Measurements from ENCODE around the gene RTN4RL1. TPM values are rescaled to one million over a fixed set of nuclear protein-coding genes. Genes with fewer than 3 reads are reported as not detected.

RTN4RL1 gene
- total and polyA plus RNA-seq, 9 of the 15 experiments (the other 6 are each of a cell fraction or from before 2014, with no cell fraction given), result 0.04 to 0.06 (median 0.04) TPM; not detected in 5

DNA sequence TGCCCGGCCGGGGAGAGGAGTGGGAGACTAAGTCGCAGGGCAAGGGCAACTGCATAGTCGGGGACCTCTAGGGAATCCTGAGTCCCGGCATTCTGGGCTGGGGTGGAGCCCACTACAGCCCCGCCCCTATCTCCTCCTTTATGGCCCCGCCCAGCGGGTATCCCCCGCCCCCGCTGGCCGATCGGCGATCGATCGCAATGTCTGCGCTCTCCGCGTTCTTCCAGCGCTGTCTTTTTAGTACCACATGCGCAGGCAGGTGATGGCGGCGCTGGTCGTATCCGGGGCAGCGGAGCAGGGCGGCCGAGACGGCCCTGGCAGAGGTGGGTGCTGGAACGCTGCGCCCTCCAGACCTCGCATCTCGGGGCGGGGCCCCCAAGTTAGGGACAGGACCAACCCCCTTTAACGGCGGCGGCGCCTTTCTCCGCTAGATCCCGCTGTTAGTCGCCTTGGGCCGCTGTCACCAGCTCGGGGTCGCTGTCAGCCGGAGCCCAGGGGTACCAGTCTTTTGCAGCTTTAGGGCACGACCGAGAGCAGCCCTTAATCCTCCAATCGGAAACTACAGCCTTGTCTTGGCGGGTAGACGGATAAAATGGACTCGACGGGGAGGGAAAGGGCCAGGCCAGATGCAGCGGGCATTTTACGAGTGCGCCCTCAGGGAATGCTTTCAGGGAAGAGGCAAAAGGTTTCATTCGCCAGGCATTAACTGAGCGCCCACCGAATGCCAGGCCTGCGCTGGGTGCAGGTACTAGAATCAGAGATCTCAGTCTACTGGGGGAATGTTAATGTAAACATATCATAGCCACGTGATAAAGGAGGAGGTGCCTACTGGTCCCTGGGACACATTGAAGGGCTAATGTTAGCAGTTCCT lies 5.0 kb upstream of the RTN4RL1 start, which contains the start of gene DPH1 (continued):
- TF ChIP-seq, protein P1, sequence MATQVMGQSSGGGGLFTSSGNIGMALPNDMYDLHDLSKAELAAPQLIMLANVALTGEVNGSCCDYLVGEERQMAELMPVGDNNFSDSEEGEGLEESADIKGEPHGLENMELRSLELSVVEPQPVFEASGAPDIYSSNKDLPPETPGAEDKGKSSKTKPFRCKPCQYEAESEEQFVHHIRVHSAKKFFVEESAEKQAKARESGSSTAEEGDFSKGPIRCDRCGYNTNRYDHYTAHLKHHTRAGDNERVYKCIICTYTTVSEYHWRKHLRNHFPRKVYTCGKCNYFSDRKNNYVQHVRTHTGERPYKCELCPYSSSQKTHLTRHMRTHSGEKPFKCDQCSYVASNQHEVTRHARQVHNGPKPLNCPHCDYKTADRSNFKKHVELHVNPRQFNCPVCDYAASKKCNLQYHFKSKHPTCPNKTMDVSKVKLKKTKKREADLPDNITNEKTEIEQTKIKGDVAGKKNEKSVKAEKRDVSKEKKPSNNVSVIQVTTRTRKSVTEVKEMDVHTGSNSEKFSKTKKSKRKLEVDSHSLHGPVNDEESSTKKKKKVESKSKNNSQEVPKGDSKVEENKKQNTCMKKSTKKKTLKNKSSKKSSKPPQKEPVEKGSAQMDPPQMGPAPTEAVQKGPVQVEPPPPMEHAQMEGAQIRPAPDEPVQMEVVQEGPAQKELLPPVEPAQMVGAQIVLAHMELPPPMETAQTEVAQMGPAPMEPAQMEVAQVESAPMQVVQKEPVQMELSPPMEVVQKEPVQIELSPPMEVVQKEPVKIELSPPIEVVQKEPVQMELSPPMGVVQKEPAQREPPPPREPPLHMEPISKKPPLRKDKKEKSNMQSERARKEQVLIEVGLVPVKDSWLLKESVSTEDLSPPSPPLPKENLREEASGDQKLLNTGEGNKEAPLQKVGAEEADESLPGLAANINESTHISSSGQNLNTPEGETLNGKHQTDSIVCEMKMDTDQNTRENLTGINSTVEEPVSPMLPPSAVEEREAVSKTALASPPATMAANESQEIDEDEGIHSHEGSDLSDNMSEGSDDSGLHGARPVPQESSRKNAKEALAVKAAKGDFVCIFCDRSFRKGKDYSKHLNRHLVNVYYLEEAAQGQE (IDR thresholded peaks at IDR 0.05; ENCODE audit: borderline replicate concordance), result peak; percentile 98
- TF ChIP-seq, protein P1 (CRISPR knock-in tag; IDR thresholded peaks at IDR 0.05; ENCODE audit: low read depth), result no peak
- peak; percentile 48; the same call in 1 of the 2 replicates for TF ChIP-seq RB1 (IDR thresholded peaks at IDR 0.05; ENCODE audit: low read depth)
- TF ChIP-seq, protein P2, sequence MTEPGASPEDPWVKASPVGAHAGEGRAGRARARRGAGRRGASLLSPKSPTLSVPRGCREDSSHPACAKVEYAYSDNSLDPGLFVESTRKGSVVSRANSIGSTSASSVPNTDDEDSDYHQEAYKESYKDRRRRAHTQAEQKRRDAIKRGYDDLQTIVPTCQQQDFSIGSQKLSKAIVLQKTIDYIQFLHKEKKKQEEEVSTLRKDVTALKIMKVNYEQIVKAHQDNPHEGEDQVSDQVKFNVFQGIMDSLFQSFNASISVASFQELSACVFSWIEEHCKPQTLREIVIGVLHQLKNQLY (CRISPR knock-in tag; conservative IDR thresholded peaks at IDR 0.05), result no peak
- TF ChIP-seq CAMTA2 (CRISPR knock-in tag; conservative IDR thresholded peaks at IDR 0.05), result no peak
- TF ChIP-seq ZBTB17 (CRISPR knock-in tag; IDR thresholded peaks at IDR 0.05), result peak; percentile 100
- peak; percentile 96 to 99 for TF ChIP-seq MAZ (CRISPR knock-in tag; conservative IDR thresholded peaks at IDR 0.05 in 1 of 2, IDR thresholded peaks at IDR 0.05 in 1 of 2)
- 0 out of 4 replicates have a peak, but pooled peaks of 1 of the 2 experiments have one; percentile 18 for TF ChIP-seq FOXA3 (CRISPR knock-in tag; conservative IDR thresholded peaks at IDR 0.05 in 1 of 2, IDR thresholded peaks at IDR 0.05 in 1 of 2)
- 0 out of 2 replicates have a peak, but pooled peaks have one; percentile 28 for TF ChIP-seq ELF2 (CRISPR knock-in tag; IDR thresholded peaks at IDR 0.05)
- TF ChIP-seq MCM3 (IDR thresholded peaks at IDR 0.05), result no peak
- no peak for TF ChIP-seq ZNF212 (CRISPR knock-in tag; IDR thresholded peaks at IDR 0.05)
- TF ChIP-seq EP400 (IDR thresholded peaks at IDR 0.05), result peak; percentile 93
- TF ChIP-seq HDAC6 (IDR thresholded peaks at IDR 0.05; ENCODE audit: low read depth, low read length), result no peak
- peak; percentile 54 for TF ChIP-seq CCNT2 (IDR thresholded peaks at IDR 0.05; ENCODE audit: borderline replicate concordance, extremely low read depth, insufficient read length, low read depth, low read length)
- no peak for TF ChIP-seq MED1 (CRISPR knock-in tag; IDR thresholded peaks at IDR 0.05; ENCODE audit: borderline replicate concordance)
- peak; percentile 20 for TF ChIP-seq POLR2B (IDR thresholded peaks at IDR 0.05; ENCODE audit: low read depth, partially characterized antibody)
